Testis (tissue), 2 donors: ENCODE results near the gene COX6B1.

Experiments used
- CTCF ChIP-seq, 3 experiments: fragments of 450-650 bp in 2 of 3; fragments of 200-600 bp in 1 of 3; sonication (generic) in 1 of 3; IDR thresholded peaks; one replicate each; pipeline ENCODE4 v1.5.1; 2016 to 2019; ENCODE audit warnings: antibody characterized with exemption in 3 of 3, mild to moderate bottlenecking in 2 of 3, moderate library complexity in 1 of 3
- POLR2A ChIP-seq: fragments of 450-650 bp; IDR thresholded peaks from one replicate; pipeline ENCODE4 v1.6.1; 2017; ENCODE audit warnings: antibody characterized with exemption, mild to moderate bottlenecking, moderate library complexity

GRCh38 chr19:35655600-35655999 is 7.5 kb downstream of the COX6B1 start:
- TF ChIP-seq POLR2A (no peak), CTCF (IDR thresholded peaks at IDR 0.05) (no peak)
